Testis (tissue), 3 donors: ENCODE data around the gene DNALI1. TPM values are rescaled to one million over a fixed set of nuclear protein-coding genes. Genes with fewer than 3 reads are reported as not detected.

Experiments
- polyA plus RNA-seq: library from polyadenylated mRNA; stranded (reverse); fragments of 350-450 nt; fragmentation: Illumina TruSeq; extraction: RNeasy Lipid Tissue Mini Kit (QIAGEN cat#74804); gene quantifications from one replicate; pipeline ENCODE4 v1.2.3, GENCODE V29; 2014; ENCODE audit warnings: low read depth, low replicate concordance; ENCODE audit not compliant: insufficient read depth
- small RNA-seq, 2 donors: library from RNA; depleted of rRNA; stranded (forward); fragments of <200 nt; gene quantifications; one replicate each; pipeline ENCODE3, GENCODE V24; 2016
- total RNA-seq, 2 donors: library from RNA; depleted of rRNA; stranded (reverse); fragments of >200 nt; gene quantifications; one replicate each; pipeline ENCODE4 v1.2.3, GENCODE V29; 2016

The DNALI1 gene
- total and polyA plus RNA-seq, 3 donors from 2014 or later = 50.5 to 216 (median 73.0) TPM

Small RNA genes within 50 kb of the gene (small RNA-seq; reads per million reads assigned to genes)
- 0 reads per million in 2 donors for gene AL034379.1

Other genes with a start within 250 kb of the DNALI1 start
- gene ZC3H12A, start 82.4 kb upstream of the DNALI1 start, total RNA-seq = 1 to 10 TPM; 8.2 to 9.0 TPM
- 6.3 TPM for gene ZC3H12A, start 82.4 kb upstream of the DNALI1 start, polyA plus RNA-seq
- gene MEAF6, start 42.2 kb upstream of the DNALI1 start, total RNA-seq = 100 to 1,000 TPM; 134 to 140 TPM
- 132 TPM for gene MEAF6, start 42.2 kb upstream of the DNALI1 start, polyA plus RNA-seq
- gene SNIP1, start 2.6 kb upstream of the DNALI1 start, total RNA-seq = 10 to 100 TPM; 33.7 to 51.4 TPM
- 16.8 TPM for gene SNIP1, start 2.6 kb upstream of the DNALI1 start, polyA plus RNA-seq
- 10 to 100 TPM; 57.4 to 78.7 TPM for gene GNL2, start 39.0 kb downstream of the DNALI1 start, total RNA-seq
- gene GNL2, start 39.0 kb downstream of the DNALI1 start, polyA plus RNA-seq = 34.4 TPM
- under 1 TPM; 0.16 to 0.25 TPM for gene RSPO1, start 78.0 kb downstream of the DNALI1 start, total RNA-seq
- gene RSPO1, start 78.0 kb downstream of the DNALI1 start, polyA plus RNA-seq = 5.0 TPM
- gene CDCA8, start 135.6 kb downstream of the DNALI1 start, total RNA-seq = 10 to 100 TPM; 21.0 to 28.1 TPM
- gene CDCA8, start 135.6 kb downstream of the DNALI1 start, polyA plus RNA-seq = 52.4 TPM
- gene EPHA10, start 208.2 kb downstream of the DNALI1 start, total RNA-seq = 10 to 100 TPM; 55.3 to 71.7 TPM
- gene EPHA10, start 208.2 kb downstream of the DNALI1 start, polyA plus RNA-seq = 64.2 TPM
- 10 to 100 TPM in 1 of 2 donors, 1 to 10 TPM in 1; 7.9 to 11.0 TPM for gene MANEAL, start 236.9 kb downstream of the DNALI1 start, total RNA-seq
- gene MANEAL, start 236.9 kb downstream of the DNALI1 start, polyA plus RNA-seq = 6.9 TPM